ENCODE data around the gene CADPS.

The CADPS gene

DNA sequence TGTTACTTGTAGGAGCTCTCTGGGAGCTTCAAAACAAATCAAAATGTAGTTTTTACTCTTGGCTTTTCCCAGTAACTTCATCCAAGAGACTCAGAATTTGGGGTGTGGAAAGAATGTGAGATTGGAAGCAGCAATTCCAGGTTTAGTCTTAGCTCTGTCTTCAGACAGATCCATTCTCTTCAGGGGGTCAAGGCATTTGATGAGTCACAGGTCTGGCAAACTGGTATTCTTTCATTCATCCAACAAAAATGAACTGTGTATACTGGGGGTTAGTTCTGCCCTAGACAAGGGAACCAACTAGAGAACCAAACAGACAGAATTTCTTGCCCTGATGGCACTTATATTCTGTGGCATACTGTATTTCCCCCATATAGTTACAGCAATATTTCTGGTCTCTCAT lies 36.3 kb upstream of the CADPS start:
- TF ChIP-seq, protein P1, sequence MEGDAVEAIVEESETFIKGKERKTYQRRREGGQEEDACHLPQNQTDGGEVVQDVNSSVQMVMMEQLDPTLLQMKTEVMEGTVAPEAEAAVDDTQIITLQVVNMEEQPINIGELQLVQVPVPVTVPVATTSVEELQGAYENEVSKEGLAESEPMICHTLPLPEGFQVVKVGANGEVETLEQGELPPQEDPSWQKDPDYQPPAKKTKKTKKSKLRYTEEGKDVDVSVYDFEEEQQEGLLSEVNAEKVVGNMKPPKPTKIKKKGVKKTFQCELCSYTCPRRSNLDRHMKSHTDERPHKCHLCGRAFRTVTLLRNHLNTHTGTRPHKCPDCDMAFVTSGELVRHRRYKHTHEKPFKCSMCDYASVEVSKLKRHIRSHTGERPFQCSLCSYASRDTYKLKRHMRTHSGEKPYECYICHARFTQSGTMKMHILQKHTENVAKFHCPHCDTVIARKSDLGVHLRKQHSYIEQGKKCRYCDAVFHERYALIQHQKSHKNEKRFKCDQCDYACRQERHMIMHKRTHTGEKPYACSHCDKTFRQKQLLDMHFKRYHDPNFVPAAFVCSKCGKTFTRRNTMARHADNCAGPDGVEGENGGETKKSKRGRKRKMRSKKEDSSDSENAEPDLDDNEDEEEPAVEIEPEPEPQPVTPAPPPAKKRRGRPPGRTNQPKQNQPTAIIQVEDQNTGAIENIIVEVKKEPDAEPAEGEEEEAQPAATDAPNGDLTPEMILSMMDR (conservative IDR thresholded peaks at IDR 0.05; ENCODE audit: low read length) = no peak
- no peak for TF ChIP-seq EZH2phosphoT487 (IDR thresholded peaks at IDR 0.05; ENCODE audit: borderline replicate concordance)

DNA sequence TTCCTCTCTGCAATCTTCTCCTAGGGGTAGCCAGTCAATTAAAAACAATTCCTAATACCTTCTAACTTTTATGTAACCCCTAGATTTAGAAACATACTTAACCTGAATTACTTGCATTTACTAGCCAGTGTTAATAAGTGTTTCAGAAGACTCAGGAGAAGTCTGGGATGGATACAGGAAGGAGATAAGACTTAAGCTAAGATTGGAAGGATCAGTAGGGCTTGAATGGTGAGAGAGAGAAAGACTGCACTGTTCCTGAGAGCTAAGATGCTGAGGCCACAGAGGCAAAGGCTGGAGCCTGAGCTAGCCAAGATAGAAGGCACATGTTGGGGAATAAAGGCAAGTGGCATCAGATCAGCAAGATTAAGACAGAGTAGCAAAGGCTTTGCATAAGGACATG lies 30.1 kb upstream of the CADPS start:
- H3K9ac ChIP-seq (ENCODE audit: low read depth, low read length, poor library complexity, severe bottlenecking) = no peak overlapping the region
- no peaks in the 10 kb centered on the region for H3K9me2 ChIP-seq (replicated peaks; ENCODE audit: low read depth, low read length)
- no peaks in the 10 kb centered on the region for H4K20me1 ChIP-seq (ENCODE audit: insufficient read depth, low read length, poor library complexity, severe bottlenecking)
- no peak overlapping the region for H3K4me3 ChIP-seq (ENCODE audit: low read length, poor library complexity, severe bottlenecking)
- no peak overlapping the region for H2AFZ ChIP-seq (ENCODE audit: low read length)
- H3K27me3 ChIP-seq (ENCODE audit: insufficient read depth, low read length, poor library complexity, severe bottlenecking) = no peaks in the 10 kb centered on the region
- no peak overlapping the region for H3K4me2 ChIP-seq (ENCODE audit: low read depth, low read length, poor library complexity, severe bottlenecking)
- H3K79me2 ChIP-seq (ENCODE audit: insufficient read depth, low read length) = no peaks in the 10 kb centered on the region
- H3K36me3 ChIP-seq (ENCODE audit: insufficient read depth, low read length) = no peaks in the 10 kb centered on the region
- H3F3A ChIP-seq (ENCODE audit: low read depth) = no peaks in the 10 kb centered on the region
- TF ChIP-seq, protein P1 (conservative IDR thresholded peaks at IDR 0.05; ENCODE audit: low read length) = no peak
- TF ChIP-seq EZH2phosphoT487 (IDR thresholded peaks at IDR 0.05; ENCODE audit: borderline replicate concordance) = no peak
- no peaks in the 10 kb centered on the region for H3K9me3 ChIP-seq (ENCODE audit: insufficient read depth, low read depth, low read length)
- no peaks in the 10 kb centered on the region for H3K4me1 ChIP-seq (ENCODE audit: insufficient read depth, low read length, poor library complexity, severe bottlenecking)

More for the DNA sequence above, 36.3 kb upstream of the CADPS start:
- H3K4me3 ChIP-seq (ENCODE audit: low read length, poor library complexity, severe bottlenecking) = no peak overlapping the region
- no peaks in the 10 kb centered on the region for H3F3A ChIP-seq (ENCODE audit: low read depth)
- no peaks in the 10 kb centered on the region for H4K20me1 ChIP-seq (ENCODE audit: insufficient read depth, low read length, poor library complexity, severe bottlenecking)
- H3K9ac ChIP-seq (ENCODE audit: low read depth, low read length, poor library complexity, severe bottlenecking) = no peak overlapping the region
- H3K36me3 ChIP-seq (ENCODE audit: insufficient read depth, low read length) = no peaks in the 10 kb centered on the region
- no peaks in the 10 kb centered on the region for H3K4me1 ChIP-seq (ENCODE audit: insufficient read depth, low read length, poor library complexity, severe bottlenecking)
- H2AFZ ChIP-seq (ENCODE audit: low read length) = no peak overlapping the region
- no peaks in the 10 kb centered on the region for H3K27me3 ChIP-seq (ENCODE audit: insufficient read depth, low read length, poor library complexity, severe bottlenecking)
- H3K9me2 ChIP-seq (replicated peaks; ENCODE audit: low read depth, low read length) = no peaks in the 10 kb centered on the region
- H3K4me2 ChIP-seq (ENCODE audit: low read depth, low read length, poor library complexity, severe bottlenecking) = no peak overlapping the region
- no peaks in the 10 kb centered on the region for H3K9me3 ChIP-seq (ENCODE audit: insufficient read depth, low read depth, low read length)
- H3K79me2 ChIP-seq (ENCODE audit: insufficient read depth, low read length) = no peaks in the 10 kb centered on the region

DNA sequence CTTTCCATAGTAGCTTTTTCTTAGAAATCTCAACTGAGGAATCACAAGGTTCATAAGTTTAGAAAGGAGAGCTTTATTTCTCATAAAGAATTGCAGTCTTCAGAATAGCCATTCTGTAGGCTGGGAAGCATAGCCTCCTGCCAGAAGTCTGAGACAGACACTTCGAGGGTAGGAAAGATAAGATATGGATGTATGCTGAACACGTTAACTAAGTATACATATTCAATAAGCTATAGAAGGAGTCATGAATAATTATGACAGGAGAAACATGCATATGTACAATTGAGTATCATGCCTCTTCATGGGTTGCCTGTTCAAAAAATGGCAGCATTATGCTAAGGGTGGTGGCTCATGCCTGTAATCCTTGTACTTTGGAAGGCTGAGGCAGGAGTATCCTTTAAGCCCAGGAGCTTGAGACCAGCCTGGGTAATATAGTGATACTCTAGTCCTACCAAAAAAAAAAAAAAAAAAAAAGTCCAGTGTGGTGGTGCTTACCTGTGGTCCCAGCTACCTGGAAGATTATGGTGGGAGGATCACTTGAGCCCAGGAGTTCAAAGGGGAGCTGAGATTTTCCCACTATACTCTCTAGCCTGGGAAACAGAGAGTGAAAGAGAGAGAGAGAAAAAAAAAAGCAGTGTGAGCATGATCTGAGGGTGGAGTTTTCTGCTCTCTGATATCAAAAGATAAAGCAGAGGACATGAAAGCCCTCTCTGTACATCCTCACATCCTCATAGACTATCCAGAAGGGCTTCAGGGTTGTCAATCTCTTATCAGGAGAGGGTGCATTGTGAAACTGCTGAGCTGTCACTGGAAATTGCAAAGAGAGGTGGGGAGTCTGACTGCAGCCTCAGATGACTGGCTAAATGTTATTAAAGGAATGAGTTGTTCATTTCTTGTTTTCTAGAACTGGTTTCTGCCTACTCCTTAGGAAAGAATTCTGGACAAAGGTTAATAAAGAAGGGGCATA lies 23.6 kb upstream of the CADPS start:
- H3K9me3 ChIP-seq (ENCODE audit: insufficient read depth, low read depth, low read length) = no peaks in the 10 kb centered on the region
- no peak overlapping the region for H3K4me2 ChIP-seq (ENCODE audit: low read depth, low read length, poor library complexity, severe bottlenecking)
- H4K20me1 ChIP-seq (ENCODE audit: insufficient read depth, low read length, poor library complexity, severe bottlenecking) = no peaks in the 10 kb centered on the region
- H3K9ac ChIP-seq (ENCODE audit: low read depth, low read length, poor library complexity, severe bottlenecking) = no peak overlapping the region
- no peaks in the 10 kb centered on the region for H3K9me2 ChIP-seq (replicated peaks; ENCODE audit: low read depth, low read length)
- no peaks in the 10 kb centered on the region for H3K79me2 ChIP-seq (ENCODE audit: insufficient read depth, low read length)
- H3K4me3 ChIP-seq (ENCODE audit: low read length, poor library complexity, severe bottlenecking) = no peak overlapping the region
- no peak overlapping the region for H2AFZ ChIP-seq (ENCODE audit: low read length)
- no peaks in the 10 kb centered on the region for H3K36me3 ChIP-seq (ENCODE audit: insufficient read depth, low read length)
- H3K4me1 ChIP-seq (ENCODE audit: insufficient read depth, low read length, poor library complexity, severe bottlenecking) = no peaks in the 10 kb centered on the region
- H3K27me3 ChIP-seq (ENCODE audit: insufficient read depth, low read length, poor library complexity, severe bottlenecking) = no peaks in the 10 kb centered on the region
- TF ChIP-seq, protein P1 (conservative IDR thresholded peaks at IDR 0.05; ENCODE audit: low read length) = no peak
- no peak for TF ChIP-seq EZH2phosphoT487 (IDR thresholded peaks at IDR 0.05; ENCODE audit: borderline replicate concordance)
- no peaks in the 10 kb centered on the region for H3F3A ChIP-seq (ENCODE audit: low read depth)

All from Loucy (cell line).